ENCODE results near the gene HMGB4. TPM values are rescaled to one million over a fixed set of nuclear protein-coding genes. Genes with fewer than 3 reads are reported as not detected.

HMGB4 gene
- polyA plus RNA-seq, 6 donors from 2014 or later, result not detected

DNA sequence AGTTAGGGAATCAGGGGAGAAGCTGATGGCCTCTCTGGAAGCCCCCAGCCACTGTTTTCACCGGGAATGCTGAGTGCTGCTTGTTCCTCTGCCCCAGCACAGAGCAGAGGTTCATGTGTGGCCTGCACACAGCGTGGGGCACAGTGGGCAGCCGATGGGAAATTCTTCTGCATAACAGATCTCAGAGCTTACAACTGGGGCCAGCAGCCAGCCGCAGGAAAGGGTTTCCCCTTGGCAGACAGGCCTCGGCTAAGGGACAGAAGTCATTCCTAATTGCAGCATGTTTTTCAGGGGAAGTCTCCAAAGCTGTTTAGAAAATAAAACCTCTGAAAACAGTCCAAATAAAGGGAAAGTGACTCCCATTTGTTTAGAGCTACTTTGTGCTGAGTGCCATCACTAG is 22.6 kb downstream of the HMGB4 start:
- ATAC-seq (ENCODE audit: low read depth in 2 of 2), result no peak
- no peak overlapping the region for H3K4me3 Mint-ChIP-seq
- H3K27ac Mint-ChIP-seq, result no peak overlapping the region
- H3K36me3 Mint-ChIP-seq, result no peaks in the 10 kb centered on the region
- peaks cover 9 to 24% (median 20%) of the 10 kb centered on the region in 3 donors for H3K27me3 Mint-ChIP-seq
- no peak for DNase-seq
- H3K4me1 Mint-ChIP-seq, result no peaks in the 10 kb centered on the region
- peaks cover 0 to 6% (median 2%) of the 10 kb centered on the region in 7 donors for H3K9me3 Mint-ChIP-seq

DNA sequence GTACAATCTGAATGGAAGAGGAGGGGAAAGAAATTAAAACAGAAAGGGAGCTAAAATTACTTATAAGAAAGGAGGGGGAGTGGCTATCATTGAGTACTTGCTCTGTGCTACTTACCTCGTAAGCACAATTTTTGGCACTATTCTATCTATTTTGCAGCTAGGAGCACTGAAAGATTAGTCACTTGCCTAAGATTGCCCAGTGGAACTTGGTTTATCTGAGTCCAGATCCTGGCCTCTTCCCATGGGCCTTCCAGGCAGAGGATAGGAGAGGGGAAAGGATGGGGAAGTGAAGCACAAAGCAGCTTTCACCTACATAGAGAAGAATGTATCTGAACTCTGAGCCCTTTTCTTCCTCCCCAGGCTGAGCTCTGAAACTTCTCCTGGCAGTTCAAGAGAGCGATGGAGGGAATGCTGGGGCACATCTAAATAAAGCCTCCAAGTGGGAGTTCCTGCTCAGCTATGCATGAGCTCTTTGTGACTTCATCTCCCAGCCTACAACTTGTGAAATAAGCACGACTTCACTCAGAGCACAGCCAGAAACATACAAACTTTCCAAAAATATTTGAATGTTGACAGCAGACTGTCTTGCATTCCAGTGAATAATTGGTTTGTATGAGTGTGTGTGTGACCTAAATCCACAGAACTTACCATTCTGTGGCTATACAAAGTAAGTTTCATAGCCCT is 29.4 kb downstream of the HMGB4 start:
- Mint-ChIP-seq H3K4me1 (no peaks in the 10 kb centered on the region), H3K27ac (no peak overlapping the region), H3K4me3 (no peak overlapping the region), H3K27me3 (peaks cover 5 to 19% (median 6%) of the 10 kb centered on the region in 3 donors), H3K36me3 (no peaks in the 10 kb centered on the region), H3K9me3 (peaks cover 0 to 8% (median 4%) of the 10 kb centered on the region in 7 donors)
- ATAC-seq (ENCODE audit: low read depth in 2 of 2) (no peak), DNase-seq (no peak)

DNA sequence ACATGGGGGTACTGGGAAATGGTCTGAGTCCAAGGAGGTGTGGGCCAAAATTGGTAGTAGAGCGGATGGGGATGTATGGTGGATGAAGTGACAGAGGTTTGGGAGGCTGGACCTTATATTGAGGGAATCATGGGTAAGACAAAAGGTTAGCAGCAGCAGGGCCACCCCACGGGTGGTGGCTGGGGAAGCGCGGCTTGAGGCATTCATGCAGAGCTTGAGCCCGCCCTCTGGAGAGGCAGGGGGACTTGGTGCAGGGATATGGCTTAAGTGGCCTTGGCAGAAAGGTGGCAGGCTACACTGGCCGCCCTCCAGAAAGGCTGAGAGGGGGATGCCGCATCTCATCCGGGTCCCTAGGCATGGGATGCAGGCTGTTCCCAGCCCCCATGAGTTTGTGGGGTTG is 31.5 kb downstream of the HMGB4 start:
- Mint-ChIP-seq H3K4me1 (no peaks in the 10 kb centered on the region), H3K36me3 (no peaks in the 10 kb centered on the region), H3K4me3 (no peak overlapping the region), H3K27ac (peak overlapping the region in 1 of 6 donors; percentile 69), H3K9me3 (peaks cover 0 to 5% (median 3%) of the 10 kb centered on the region in 7 donors), H3K27me3 (peaks cover 6 to 19% (median 8%) of the 10 kb centered on the region in 3 donors)
- ATAC-seq (ENCODE audit: low read depth in 2 of 2), result no peak
- DNase-seq, result no peak

DNA sequence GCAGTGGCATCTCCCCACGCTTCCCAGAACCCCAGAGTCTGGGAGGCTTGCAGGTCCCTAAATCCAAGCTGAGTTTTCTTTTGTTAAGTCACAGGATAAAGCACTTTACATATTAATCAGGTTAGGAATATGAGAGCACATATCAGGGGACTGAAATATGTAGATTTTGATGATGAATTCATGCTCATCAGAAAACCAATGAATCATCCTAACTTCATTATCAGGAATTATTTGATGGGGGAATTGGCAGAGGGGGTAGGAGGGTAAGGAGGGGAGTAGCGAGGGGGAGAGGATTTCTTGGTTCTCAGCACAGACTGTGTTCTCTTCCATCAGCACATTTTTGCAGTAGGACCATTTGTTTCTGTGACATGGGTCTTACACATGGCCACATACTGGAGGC is 32.1 kb downstream of the HMGB4 start:
- no peak overlapping the region for H3K4me3 Mint-ChIP-seq
- H3K27ac Mint-ChIP-seq, result no peak overlapping the region
- no peaks in the 10 kb centered on the region for H3K36me3 Mint-ChIP-seq
- ATAC-seq (ENCODE audit: low read depth in 2 of 2), result no peak
- no peak for DNase-seq
- peaks cover 0 to 4% (median under 1%) of the 10 kb centered on the region in 7 donors for H3K9me3 Mint-ChIP-seq
- no peaks in the 10 kb centered on the region for H3K4me1 Mint-ChIP-seq
- peaks cover 6 to 19% (median 12%) of the 10 kb centered on the region in 3 donors for H3K27me3 Mint-ChIP-seq

DNA sequence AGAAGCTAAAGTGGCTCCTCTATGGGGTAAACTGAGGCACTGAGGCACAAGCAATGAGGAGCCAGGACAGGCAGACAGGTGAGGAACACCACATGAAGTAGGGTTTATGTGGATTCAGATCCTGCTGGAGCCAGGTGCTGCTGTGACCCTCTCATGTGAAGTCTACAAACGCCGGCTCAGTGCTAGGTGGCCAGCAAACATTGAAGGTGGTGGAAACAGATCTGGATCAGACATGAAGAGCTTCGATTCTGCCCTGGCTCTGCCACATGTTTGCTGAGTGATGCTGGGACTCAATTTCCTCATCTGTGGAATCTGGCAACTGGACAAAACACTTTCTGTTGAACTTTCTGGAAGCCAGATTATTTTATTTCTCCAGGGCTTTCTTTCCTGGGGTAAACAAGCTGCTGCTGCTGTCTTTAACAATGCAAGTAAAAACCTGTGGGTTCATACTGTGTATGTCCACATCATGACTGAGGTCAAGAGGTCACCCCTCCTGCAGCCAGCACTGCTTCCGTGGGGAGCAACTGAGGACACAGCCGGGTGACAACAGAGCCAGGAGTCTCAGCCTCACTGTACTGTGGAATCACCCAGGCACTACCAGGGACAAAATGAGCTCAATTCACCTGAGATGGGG is 33.3 kb downstream of the HMGB4 start:
- DNase-seq (no peak), ATAC-seq (ENCODE audit: low read depth in 2 of 2) (no peak)
- Mint-ChIP-seq H3K27ac (no peak overlapping the region), H3K27me3 (peaks cover 6 to 19% (median 12%) of the 10 kb centered on the region in 3 donors), H3K9me3 (peaks cover 0 to 4% (median 0%) of the 10 kb centered on the region in 7 donors), H3K4me3 (no peak overlapping the region), H3K36me3 (no peaks in the 10 kb centered on the region), H3K4me1 (no peaks in the 10 kb centered on the region)

DNA sequence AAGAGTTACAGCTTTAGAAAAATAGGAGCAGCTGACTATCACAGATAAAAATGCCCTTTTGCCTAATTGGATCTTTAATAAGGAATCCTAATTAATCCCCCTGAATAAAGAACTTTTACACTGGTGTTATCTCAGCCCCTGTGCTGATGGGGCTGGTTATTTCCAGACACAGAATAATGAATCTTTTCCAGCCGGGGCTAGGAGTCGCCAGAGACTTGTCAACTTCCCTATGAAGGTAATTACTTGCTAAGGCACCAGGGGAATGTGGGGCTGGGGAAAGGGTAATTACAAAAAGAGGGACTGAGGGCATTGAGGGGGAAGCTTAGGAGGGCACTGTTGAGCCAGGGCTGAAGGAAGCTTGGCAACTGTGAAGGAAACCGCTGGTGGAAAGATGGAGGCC is 34.5 kb downstream of the HMGB4 start:
- ATAC-seq (ENCODE audit: low read depth in 2 of 2) (no peak), DNase-seq (no peak)
- H3K27me3 Mint-ChIP-seq, result peaks cover 6 to 19% (median 8%) of the 10 kb centered on the region in 3 donors
- no peaks in the 10 kb centered on the region for H3K36me3 Mint-ChIP-seq
- no peaks in the 10 kb centered on the region for H3K4me1 Mint-ChIP-seq
- no peak overlapping the region for H3K4me3 Mint-ChIP-seq
- no peak overlapping the region for H3K27ac Mint-ChIP-seq
- peaks cover 0 to 4% (median 0%) of the 10 kb centered on the region in 7 donors for H3K9me3 Mint-ChIP-seq

DNA sequence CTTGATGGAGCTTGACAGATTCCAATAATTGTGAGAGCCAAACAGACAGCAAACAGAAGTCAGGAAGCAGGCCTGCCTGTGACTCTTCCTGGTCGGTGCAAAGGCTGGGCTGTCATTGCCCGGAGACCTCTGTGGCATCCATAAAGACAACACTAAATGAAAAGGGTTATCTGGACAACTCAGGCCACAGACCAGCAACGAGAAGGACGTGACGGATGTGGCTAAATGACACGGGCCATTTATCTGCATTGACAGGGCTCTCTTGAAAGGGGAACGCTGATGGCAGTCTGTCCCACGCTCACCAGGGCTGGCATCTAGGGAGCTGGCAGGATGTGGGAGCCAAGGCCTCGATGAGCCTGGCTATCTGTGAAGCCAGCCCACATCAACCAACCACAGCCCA is 35.0 kb downstream of the HMGB4 start:
- no peak for ATAC-seq (ENCODE audit: low read depth in 2 of 2)
- H3K4me3 Mint-ChIP-seq, result no peak overlapping the region
- H3K9me3 Mint-ChIP-seq, result peaks cover 0 to 4% (median 2%) of the 10 kb centered on the region in 7 donors
- no peaks in the 10 kb centered on the region for H3K36me3 Mint-ChIP-seq
- no peaks in the 10 kb centered on the region for H3K4me1 Mint-ChIP-seq
- peaks cover 6 to 19% (median 12%) of the 10 kb centered on the region in 3 donors for H3K27me3 Mint-ChIP-seq
- no peak overlapping the region for H3K27ac Mint-ChIP-seq
- DNase-seq, result no peak

DNA sequence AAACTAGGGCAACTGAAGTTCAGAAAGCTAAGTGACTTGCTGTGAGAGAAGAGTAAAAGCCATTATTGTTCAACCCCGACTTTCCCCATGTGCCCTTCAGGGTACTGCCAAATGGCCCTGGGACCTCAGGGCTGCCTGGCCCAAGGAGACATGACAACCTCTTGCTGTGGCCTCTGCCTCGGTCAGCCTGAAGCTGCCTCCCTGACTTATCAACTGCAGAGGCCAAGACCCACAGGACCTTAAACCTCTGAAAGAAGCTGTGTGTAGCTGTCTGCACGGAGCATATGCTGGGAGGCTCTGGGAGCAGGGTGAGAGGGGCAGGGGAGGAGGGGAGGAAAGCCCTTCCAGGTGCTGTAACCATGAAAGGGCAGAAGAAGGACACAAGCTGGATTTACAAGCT is 35.9 kb downstream of the HMGB4 start:
- Mint-ChIP-seq H3K4me1 (no peaks in the 10 kb centered on the region), H3K27me3 (peaks cover 6 to 18% (median 12%) of the 10 kb centered on the region in 3 donors), H3K27ac (no peak overlapping the region), H3K36me3 (no peaks in the 10 kb centered on the region), H3K4me3 (no peak overlapping the region), H3K9me3 (peaks cover 0 to 4% (median 2%) of the 10 kb centered on the region in 7 donors)
- ATAC-seq (ENCODE audit: low read depth in 2 of 2) (no peak), DNase-seq (no peak)

DNA sequence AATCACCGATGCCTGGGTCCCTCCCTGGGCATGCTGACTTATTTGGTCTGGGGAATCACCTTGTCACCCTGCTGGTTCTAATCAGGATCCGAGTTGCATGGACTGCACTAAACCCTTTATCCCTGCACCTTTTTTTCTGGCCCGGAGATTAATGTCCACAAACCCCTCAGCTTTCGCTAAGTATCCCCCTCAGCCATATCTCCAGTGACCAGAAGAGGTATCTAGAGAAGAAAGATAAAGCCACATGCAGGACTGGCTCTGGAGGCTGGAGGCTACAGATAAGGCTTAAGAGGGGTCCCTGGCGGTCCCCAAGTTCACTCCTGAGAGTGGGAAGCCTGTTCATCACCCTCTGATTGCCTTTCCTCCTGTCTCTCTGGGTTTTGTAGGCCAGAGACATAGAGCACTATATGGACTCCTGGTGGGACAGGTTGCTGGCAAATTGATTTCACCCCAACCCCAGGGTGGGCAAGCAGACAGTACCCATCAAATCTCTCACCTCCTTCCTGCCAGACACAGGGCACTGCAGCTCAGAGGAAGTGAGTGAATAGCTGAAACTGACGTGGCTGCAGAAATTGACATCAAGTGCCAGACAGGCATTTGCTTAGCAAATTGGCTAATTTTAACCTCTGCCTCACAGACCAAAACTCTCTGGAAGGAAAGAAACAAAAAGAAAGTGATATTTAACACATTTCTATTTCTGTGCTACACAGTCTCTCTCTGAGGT is 38.8 kb downstream of the HMGB4 start:
- H3K4me3 Mint-ChIP-seq, result no peak overlapping the region
- H3K27ac Mint-ChIP-seq, result no peak overlapping the region

DNA sequence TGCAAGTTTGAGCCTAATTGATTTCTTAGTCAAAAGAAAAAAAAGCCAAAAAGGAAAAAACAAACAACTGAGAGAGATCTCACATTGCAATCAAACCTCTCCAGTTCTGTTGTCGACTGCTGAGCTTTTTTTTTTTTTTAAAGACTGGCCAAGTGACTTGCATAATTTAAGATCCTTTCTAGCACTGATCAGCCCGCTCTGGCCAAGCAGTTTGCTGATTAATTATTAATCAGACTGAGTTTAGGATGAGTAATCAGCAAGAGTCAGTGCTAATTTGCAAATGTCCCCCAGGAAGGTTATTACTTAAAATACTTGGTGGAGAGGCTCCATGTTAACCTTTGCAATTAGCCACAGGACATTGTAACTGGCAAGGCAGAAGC is 39.3 kb downstream of the HMGB4 start:
- Mint-ChIP-seq H3K9me3 (peaks cover 0 to 16% (median 3%) of the 10 kb centered on the region in 7 donors), H3K36me3 (peaks cover 0 to 9% of the 10 kb centered on the region in 2 donors), H3K4me1 (no peaks in the 10 kb centered on the region), H3K4me3 (no peak overlapping the region), H3K27me3 (peaks cover 12 to 17% (median 16%) of the 10 kb centered on the region in 3 donors), H3K27ac (no peak overlapping the region)
- no peak for ATAC-seq (ENCODE audit: low read depth in 2 of 2)
- DNase-seq, result no peak

More for the DNA sequence above, 38.8 kb downstream of the HMGB4 start:
- ATAC-seq (ENCODE audit: low read depth in 2 of 2), result no peak
- Mint-ChIP-seq H3K9me3 (peaks cover 0 to 16% (median 3%) of the 10 kb centered on the region in 7 donors), H3K36me3 (peaks cover 0 to 9% of the 10 kb centered on the region in 2 donors), H3K4me1 (no peaks in the 10 kb centered on the region), H3K27me3 (peaks cover 12 to 17% (median 15%) of the 10 kb centered on the region in 3 donors)
- no peak for DNase-seq

DNA sequence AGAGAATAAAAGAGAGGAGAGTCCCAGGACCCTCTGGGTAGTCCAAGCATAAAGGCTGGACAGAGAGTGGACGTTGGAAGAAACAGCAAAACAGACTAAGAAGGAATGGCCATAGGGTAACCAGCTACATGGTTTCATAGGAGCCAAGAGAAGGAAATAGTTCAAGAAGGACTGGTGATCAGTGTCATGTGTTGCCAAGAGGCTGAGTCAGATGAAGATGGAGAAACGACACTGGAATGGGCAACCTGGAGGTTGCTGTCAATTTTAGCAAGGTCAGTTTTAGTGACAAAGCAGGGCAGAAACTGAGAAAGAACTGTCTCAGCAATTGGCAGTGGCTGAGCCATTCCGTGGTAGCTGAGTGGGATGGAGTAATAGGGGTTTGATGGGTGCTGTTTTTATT is 41.4 kb downstream of the HMGB4 start:
- ATAC-seq (ENCODE audit: low read depth in 2 of 2), result no peak
- peaks cover 0 to 9% of the 10 kb centered on the region in 2 donors for H3K36me3 Mint-ChIP-seq
- DNase-seq, result no peak
- H3K27me3 Mint-ChIP-seq, result peaks cover 12 to 19% (median 12%) of the 10 kb centered on the region in 3 donors
- no peak overlapping the region for H3K27ac Mint-ChIP-seq
- no peaks in the 10 kb centered on the region for H3K4me1 Mint-ChIP-seq
- peaks cover 0 to 16% (median 4%) of the 10 kb centered on the region in 7 donors for H3K9me3 Mint-ChIP-seq
- H3K4me3 Mint-ChIP-seq, result no peak overlapping the region

DNA sequence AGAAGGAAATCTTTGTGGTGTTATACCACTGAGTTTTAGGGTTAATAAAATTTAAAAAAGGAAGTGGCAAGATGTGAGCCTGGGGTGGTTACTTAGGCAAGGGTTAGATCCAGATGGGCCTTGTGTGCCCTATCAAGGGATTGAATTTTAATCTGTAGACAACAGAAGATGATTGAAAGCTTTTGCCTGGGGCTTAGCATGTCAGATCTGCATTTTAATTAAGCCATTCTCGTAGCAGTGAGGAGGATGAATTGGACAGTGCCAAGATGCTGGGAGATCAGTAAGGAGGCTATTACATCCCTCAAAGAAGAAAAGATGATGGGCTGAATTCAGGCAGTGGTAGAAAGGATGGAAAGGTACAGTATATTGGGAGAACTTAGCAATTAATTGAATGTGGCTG is 42.3 kb downstream of the HMGB4 start:
- no peak for DNase-seq
- Mint-ChIP-seq H3K9me3 (peaks cover 0 to 16% (median 4%) of the 10 kb centered on the region in 7 donors), H3K4me3 (peak overlapping the region in 1 of 8 donors; percentile 26), H3K27ac (no peak overlapping the region), H3K4me1 (no peaks in the 10 kb centered on the region), H3K36me3 (peaks cover 0 to 9% of the 10 kb centered on the region in 2 donors), H3K27me3 (peaks cover 9 to 21% (median 12%) of the 10 kb centered on the region in 3 donors)
- no peak for ATAC-seq (ENCODE audit: low read depth in 2 of 2)

DNA sequence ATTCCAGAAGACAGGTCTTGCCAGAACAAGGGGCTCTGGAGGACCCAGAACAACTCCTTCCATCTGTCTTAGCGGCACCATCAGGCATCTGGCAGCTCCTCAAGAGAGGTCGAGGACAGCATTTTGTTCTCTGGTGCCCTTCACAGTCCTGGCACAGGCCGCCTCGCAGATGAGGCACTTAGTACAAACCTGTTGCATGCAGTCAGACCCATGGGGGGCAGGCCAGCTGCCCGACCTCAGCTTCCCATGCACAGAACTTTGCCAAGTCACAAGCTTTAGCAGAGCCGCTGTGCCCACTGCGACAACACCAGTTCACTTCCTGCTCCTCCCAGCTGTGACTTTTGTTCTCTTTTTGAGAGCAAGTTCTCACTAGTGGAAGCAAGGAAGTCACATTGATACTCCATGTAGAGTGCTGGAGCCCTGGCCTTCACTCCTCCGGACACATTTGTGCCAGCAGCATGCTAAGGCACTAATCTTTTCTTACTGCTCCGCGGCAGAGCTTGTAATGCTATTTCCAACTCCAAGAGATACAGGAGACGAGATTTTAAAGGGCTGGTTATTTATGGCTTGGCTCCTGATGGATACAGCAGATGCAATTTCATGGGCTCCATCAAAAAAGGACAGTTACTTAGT is 44.6 kb downstream of the HMGB4 start:
- H3K27me3 Mint-ChIP-seq, result peaks cover 7 to 34% (median 20%) of the 10 kb centered on the region in 3 donors
- no peak for DNase-seq
- ATAC-seq (ENCODE audit: low read depth in 2 of 2), result no peak
- no peak overlapping the region for H3K27ac Mint-ChIP-seq
- no peak overlapping the region for H3K4me3 Mint-ChIP-seq
- no peaks in the 10 kb centered on the region for H3K4me1 Mint-ChIP-seq
- peaks cover 0 to 16% (median 4%) of the 10 kb centered on the region in 7 donors for H3K9me3 Mint-ChIP-seq
- H3K36me3 Mint-ChIP-seq, result peaks cover 0 to 9% of the 10 kb centered on the region in 2 donors

Measured in naive B cell (primary cell).